Keratinocyte (primary cell): Measurements from ENCODE around the gene PTBP1.

ENCODE experiments used
- EZH2 ChIP-seq: IDR thresholded peaks from one replicate; pipeline ENCODE4 v1.6.1; 2012; ENCODE audit warnings: inconsistent platforms, mild to moderate bottlenecking, low read length, moderate library complexity
- TF ChIP-seq, protein P1 (sequence below), 3 experiments: IDR thresholded peaks in 1 of 3; conservative IDR thresholded peaks in 1 of 3; optimal IDR thresholded peaks in 1 of 3; 2 replicates in 2 of 3; 3 replicates in 1 of 3; pipeline versions ENCODE3 to v1.5.1; 2011; ENCODE audit warnings: low read length in 3 of 3, mild to moderate bottlenecking in 3 of 3, moderate library complexity in 2 of 3, control low read depth in 1 of 3, inconsistent platforms in 1 of 3; ENCODE audit not compliant: insufficient read depth in 2 of 3; ENCODE audit errors: extremely low read depth in 1 of 3

- TF ChIP-seq, protein P1, sequence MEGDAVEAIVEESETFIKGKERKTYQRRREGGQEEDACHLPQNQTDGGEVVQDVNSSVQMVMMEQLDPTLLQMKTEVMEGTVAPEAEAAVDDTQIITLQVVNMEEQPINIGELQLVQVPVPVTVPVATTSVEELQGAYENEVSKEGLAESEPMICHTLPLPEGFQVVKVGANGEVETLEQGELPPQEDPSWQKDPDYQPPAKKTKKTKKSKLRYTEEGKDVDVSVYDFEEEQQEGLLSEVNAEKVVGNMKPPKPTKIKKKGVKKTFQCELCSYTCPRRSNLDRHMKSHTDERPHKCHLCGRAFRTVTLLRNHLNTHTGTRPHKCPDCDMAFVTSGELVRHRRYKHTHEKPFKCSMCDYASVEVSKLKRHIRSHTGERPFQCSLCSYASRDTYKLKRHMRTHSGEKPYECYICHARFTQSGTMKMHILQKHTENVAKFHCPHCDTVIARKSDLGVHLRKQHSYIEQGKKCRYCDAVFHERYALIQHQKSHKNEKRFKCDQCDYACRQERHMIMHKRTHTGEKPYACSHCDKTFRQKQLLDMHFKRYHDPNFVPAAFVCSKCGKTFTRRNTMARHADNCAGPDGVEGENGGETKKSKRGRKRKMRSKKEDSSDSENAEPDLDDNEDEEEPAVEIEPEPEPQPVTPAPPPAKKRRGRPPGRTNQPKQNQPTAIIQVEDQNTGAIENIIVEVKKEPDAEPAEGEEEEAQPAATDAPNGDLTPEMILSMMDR (optimal IDR thresholded peaks at IDR 0.05 in 1 of 3, IDR thresholded peaks at IDR 0.05 in 1 of 3, conservative IDR thresholded peaks at IDR 0.05 in 1 of 3; ENCODE audit: extremely low read depth in 1 of 3, insufficient read depth in 2 of 3, low read length in 3 of 3), result no peak
- no peak for TF ChIP-seq EZH2
Measured at GRCh38 chr19:850979-851335, 53.7 kb downstream of the PTBP1 start.
